Keratinocyte (primary cell): ENCODE data around the gene AARS2. TPM values are rescaled to one million over a fixed set of nuclear protein-coding genes. Genes with fewer than 3 reads are reported as not detected.
A peak's percentile ranks its signal among the peaks of the same experiment; 100 is the strongest.

Experiments
- DNase-seq: peaks from one replicate; pipeline ENCODE4 v3.0.0-alpha.2; 2011; ENCODE audit warnings: low read depth, missing footprints, low spot score
- FAIRE-seq: peaks from 2 replicates; lab custom pipeline; 2011; peaks lifted over from hg19 to GRCh38; lab: Jason Lieb, UNC
- H2AFZ ChIP-seq: 2 replicates; pipeline ENCODE4 v1.6.0; 2012; ENCODE audit warnings: low read length, control low read depth, inconsistent platforms; ENCODE audit not compliant: control insufficient read depth
- H3K27ac ChIP-seq: 2 replicates; pipeline ENCODE4 v1.5.1; 2011; ENCODE audit warnings: low read length; ENCODE audit not compliant: control insufficient read depth, insufficient read depth
- H3K27me3 ChIP-seq: 3 replicates; pipeline ENCODE4 v1.6.0; 2011; ENCODE audit warnings: low read length; ENCODE audit not compliant: control insufficient read depth, insufficient read depth; ENCODE audit errors: extremely low read depth
- H3K36me3 ChIP-seq, 2 experiments: 2 replicates in 1 of 2; 3 replicates in 1 of 2; pipeline ENCODE4 v1.5.1; 2011; ENCODE audit warnings: low read length in 2 of 2, mild to moderate bottlenecking in 1 of 2; ENCODE audit not compliant: control insufficient read depth in 2 of 2, insufficient read depth in 2 of 2; ENCODE audit errors: extremely low read depth in 1 of 2
- H3K4me1 ChIP-seq: 3 replicates; pipeline ENCODE4 v1.5.1; 2011; ENCODE audit warnings: low read length; ENCODE audit not compliant: control insufficient read depth, insufficient read depth; ENCODE audit errors: extremely low read depth
- H3K4me2 ChIP-seq: 3 replicates; pipeline ENCODE4 v1.6.0; 2011; ENCODE audit warnings: low read depth, low read length; ENCODE audit not compliant: control insufficient read depth, insufficient read depth; ENCODE audit errors: extremely low read depth
- H3K4me3 ChIP-seq, 3 experiments: fragments of 200-600 bp in 1 of 3; sonication (generic) in 1 of 3; 2 replicates in 2 of 3; 3 replicates in 1 of 3; pipeline ENCODE4 v1.5.1; 2011 to 2016; ENCODE audit warnings: low read length in 3 of 3, mild to moderate bottlenecking in 3 of 3, control low read depth in 2 of 3, inconsistent platforms in 1 of 3, low read depth in 1 of 3, mixed read lengths in 1 of 3, mixed run types in 1 of 3, moderate library complexity in 1 of 3; ENCODE audit not compliant: control insufficient read depth in 2 of 3, insufficient read depth in 2 of 3; ENCODE audit errors: extremely low read depth in 1 of 3
- H3K79me2 ChIP-seq: 2 replicates; pipeline ENCODE4 v1.6.0; 2012; ENCODE audit warnings: low read length; ENCODE audit not compliant: control insufficient read depth, insufficient read depth
- H3K9ac ChIP-seq: 3 replicates; pipeline ENCODE4 v1.6.0; 2011; ENCODE audit warnings: low read length; ENCODE audit not compliant: control insufficient read depth, insufficient read depth; ENCODE audit errors: extremely low read depth
- H3K9me1 ChIP-seq: 3 replicates; pipeline ENCODE4 v1.6.0; 2011; ENCODE audit warnings: low read length; ENCODE audit not compliant: control insufficient read depth, insufficient read depth; ENCODE audit errors: extremely low read depth
- H3K9me3 ChIP-seq: 2 replicates; pipeline ENCODE4 v1.5.1; 2012; ENCODE audit warnings: low read depth, low read length; ENCODE audit not compliant: control insufficient read depth
- H4K20me1 ChIP-seq: 3 replicates; pipeline ENCODE4 v1.6.0; 2011; ENCODE audit warnings: low read length; ENCODE audit not compliant: control insufficient read depth, insufficient read depth; ENCODE audit errors: extremely low read depth
- EZH2 ChIP-seq: IDR thresholded peaks from one replicate; pipeline ENCODE4 v1.6.1; 2012; ENCODE audit warnings: inconsistent platforms, mild to moderate bottlenecking, low read length, moderate library complexity
- dilution Hi-C: fragments of 300-500 bp; cut with MboI; formaldehyde crosslinking; loops from one replicate; pipeline ENCODE4 v1.7.0; 2020; ENCODE audit warnings: low sequenced_read_pairs; ENCODE audit not compliant: extremely low pct_ligation_motif_present
- polyA plus RNA-seq, 5 experiments: library from polyadenylated mRNA; depleted of rRNA in 3 of 5; stranded (reverse) in 3 of 5; stranded (forward) in 1 of 5; unstranded in 1 of 5; fragments of >200 nt; gene quantifications; 1 replicate in 1 of 5; 2 replicates in 3 of 5; 3 replicates in 1 of 5; pipeline versions ENCODE4 v1.2.1 to v1.2.3, GENCODE V29; 2011 to 2012; ENCODE audit warnings: missing spikeins in 2 of 5, low read depth in 1 of 5, low replicate concordance in 1 of 5
- TF ChIP-seq, protein P1 (sequence below), 3 experiments: IDR thresholded peaks in 1 of 3; conservative IDR thresholded peaks in 1 of 3; optimal IDR thresholded peaks in 1 of 3; 2 replicates in 2 of 3; 3 replicates in 1 of 3; pipeline versions ENCODE3 to v1.5.1; 2011; ENCODE audit warnings: low read length in 3 of 3, mild to moderate bottlenecking in 3 of 3, moderate library complexity in 2 of 3, control low read depth in 1 of 3, inconsistent platforms in 1 of 3; ENCODE audit not compliant: insufficient read depth in 2 of 3; ENCODE audit errors: extremely low read depth in 1 of 3

AARS2 gene
- polyA plus RNA-seq, 1 donor (not counting 4 experiments of a cell fraction or from before 2014, with no cell fraction given) = 5.8 TPM

DNA sequence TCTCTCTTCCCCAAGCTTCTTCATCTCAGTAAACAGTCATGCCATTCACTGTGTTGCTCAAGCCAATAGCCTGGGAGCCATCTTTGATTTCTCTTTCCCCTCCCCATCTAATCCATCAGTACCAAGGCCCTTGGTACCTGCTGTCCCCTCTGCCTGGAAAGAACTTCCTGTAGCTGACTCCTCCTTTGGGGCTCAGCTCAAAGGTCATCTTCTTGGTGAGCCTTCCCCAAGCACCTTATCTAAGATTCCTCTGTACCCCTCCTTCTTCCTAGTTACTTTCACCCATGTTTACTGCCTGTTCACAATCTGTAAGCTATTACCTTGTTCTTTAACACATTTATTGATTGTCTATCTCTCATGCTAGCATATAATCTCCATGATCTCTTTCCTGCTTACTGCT, 3.5 kb downstream of the AARS2 start:
- Histone ChIP-seq H3K36me3 (peaks cover 19 to 38% of the 10 kb centered on the region in 2 experiments), H3K9me1 (no peaks in the 10 kb centered on the region), H3K27ac (no peak overlapping the region)

DNA sequence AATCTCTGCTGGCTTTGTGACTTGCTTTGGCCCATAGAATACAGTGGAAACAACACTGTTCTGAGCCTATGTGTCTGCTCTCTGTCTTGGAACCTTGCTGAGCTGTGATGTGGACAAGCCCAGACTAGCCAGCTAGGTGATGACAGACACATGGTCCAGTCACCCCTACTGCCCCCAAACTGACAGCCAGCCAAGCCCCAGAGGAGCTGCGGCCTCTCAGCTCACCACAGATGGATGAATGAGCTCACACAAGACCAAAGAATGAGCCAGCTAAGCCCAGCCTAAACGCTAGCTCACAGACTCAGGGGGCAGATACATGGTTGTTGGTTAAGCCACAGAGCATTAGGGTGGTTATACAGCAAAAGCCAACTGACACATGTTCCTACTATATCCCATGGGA, 4.1 kb downstream of the AARS2 start:
- H3K36me3 ChIP-seq = peaks cover 25 to 43% of the 10 kb centered on the region in 2 experiments
- peak; percentile 80 for FAIRE-seq
- no peaks in the 10 kb centered on the region for H4K20me1 ChIP-seq
- H3K4me1 ChIP-seq = peaks cover 19% of the 10 kb centered on the region
- dilution Hi-C loops = no loop called here
- H3K4me2 ChIP-seq = peak overlapping the region; percentile 30
- H3K4me3 ChIP-seq = no peak overlapping the region
- no peak for TF ChIP-seq EZH2
- TF ChIP-seq, protein P1, sequence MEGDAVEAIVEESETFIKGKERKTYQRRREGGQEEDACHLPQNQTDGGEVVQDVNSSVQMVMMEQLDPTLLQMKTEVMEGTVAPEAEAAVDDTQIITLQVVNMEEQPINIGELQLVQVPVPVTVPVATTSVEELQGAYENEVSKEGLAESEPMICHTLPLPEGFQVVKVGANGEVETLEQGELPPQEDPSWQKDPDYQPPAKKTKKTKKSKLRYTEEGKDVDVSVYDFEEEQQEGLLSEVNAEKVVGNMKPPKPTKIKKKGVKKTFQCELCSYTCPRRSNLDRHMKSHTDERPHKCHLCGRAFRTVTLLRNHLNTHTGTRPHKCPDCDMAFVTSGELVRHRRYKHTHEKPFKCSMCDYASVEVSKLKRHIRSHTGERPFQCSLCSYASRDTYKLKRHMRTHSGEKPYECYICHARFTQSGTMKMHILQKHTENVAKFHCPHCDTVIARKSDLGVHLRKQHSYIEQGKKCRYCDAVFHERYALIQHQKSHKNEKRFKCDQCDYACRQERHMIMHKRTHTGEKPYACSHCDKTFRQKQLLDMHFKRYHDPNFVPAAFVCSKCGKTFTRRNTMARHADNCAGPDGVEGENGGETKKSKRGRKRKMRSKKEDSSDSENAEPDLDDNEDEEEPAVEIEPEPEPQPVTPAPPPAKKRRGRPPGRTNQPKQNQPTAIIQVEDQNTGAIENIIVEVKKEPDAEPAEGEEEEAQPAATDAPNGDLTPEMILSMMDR (optimal IDR thresholded peaks at IDR 0.05 in 1 of 3, IDR thresholded peaks at IDR 0.05 in 1 of 3, conservative IDR thresholded peaks at IDR 0.05 in 1 of 3; ENCODE audit: extremely low read depth in 1 of 3, insufficient read depth in 2 of 3, low read length in 3 of 3) = no peak
- no peaks in the 10 kb centered on the region for H3K27me3 ChIP-seq
- H3K27ac ChIP-seq = peak overlapping the region; percentile 4
- peaks cover 12% of the 10 kb centered on the region for H3K79me2 ChIP-seq
- peak; percentile 30 for DNase-seq
- H3K9me3 ChIP-seq = no peaks in the 10 kb centered on the region
- no peak overlapping the region for H2AFZ ChIP-seq
- H3K9me1 ChIP-seq = no peaks in the 10 kb centered on the region
- H3K9ac ChIP-seq = no peak overlapping the region

More for the DNA sequence above, 3.5 kb downstream of the AARS2 start:
- H3K4me1 ChIP-seq = peaks cover 19% of the 10 kb centered on the region
- no peaks in the 10 kb centered on the region for H4K20me1 ChIP-seq
- DNase-seq = no peak
- no peak overlapping the region for H3K4me3 ChIP-seq
- TF ChIP-seq, protein P1 (optimal IDR thresholded peaks at IDR 0.05 in 1 of 3, IDR thresholded peaks at IDR 0.05 in 1 of 3, conservative IDR thresholded peaks at IDR 0.05 in 1 of 3; ENCODE audit: extremely low read depth in 1 of 3, insufficient read depth in 2 of 3, low read length in 3 of 3) = no peak
- no peak for TF ChIP-seq EZH2
- no peak overlapping the region for H3K9ac ChIP-seq
- no peaks in the 10 kb centered on the region for H3K27me3 ChIP-seq
- no peaks in the 10 kb centered on the region for H3K9me3 ChIP-seq
- dilution Hi-C loops = no loop called here
- no peak overlapping the region for H2AFZ ChIP-seq
- H3K79me2 ChIP-seq = peaks cover 12% of the 10 kb centered on the region
- FAIRE-seq = no peak
- H3K4me2 ChIP-seq = no peak overlapping the region
